Right lobe of liver (tissue), 4 donors: Measurements from ENCODE around the gene TAAR1.

Experiments used
- CTCF ChIP-seq, 4 donors: fragments of 200-600 bp in 3 of 4; fragments of 450-650 bp in 1 of 4; IDR thresholded peaks; one replicate each; pipeline versions ENCODE4 v1.5.1 to v1.8.0; 2016 to 2022; ENCODE audit warnings: antibody characterized with exemption in 4 of 4, mild to moderate bottlenecking in 2 of 4
- POLR2A ChIP-seq: fragments of 450-650 bp; IDR thresholded peaks from one replicate; pipeline ENCODE4 v1.6.1; 2017; ENCODE audit warnings: antibody characterized with exemption, mild to moderate bottlenecking
- donor health status: DM: no; HTN: no; CAD: no.
- donor health status: DM: no; HTN: no; CAD: no.
- donor health status: DM: no; HTN: yes; CAD: no.

GRCh38 chr6:132643547-132643946 lies 15.4 kb downstream of the TAAR1 start:
- TF ChIP-seq CTCF (IDR thresholded peaks at IDR 0.05) (no peak), POLR2A (no peak)
